Dendritic cell treated with granulocyte-macrophage colony-stimulating factor and Interleukin-4, amounts not matched to agents 40 ng/mL and 50 ng/mL, for 4 days (primary cell): ENCODE measurements around the gene GSTM3.
"Not testable (repeated sequence)": the region's sequence is repeated elsewhere in the genome, so short reads cannot be mapped to it uniquely, and the experiment has no call there.

Experiments used
- H3K27ac Mint-ChIP-seq: one replicate; pipeline ENCODE4 v1.8.0; 2022; ENCODE audit warnings: mild to moderate bottlenecking, mixed read lengths
- H3K27me3 Mint-ChIP-seq: one replicate; pipeline ENCODE4 v1.8.0; 2022; ENCODE audit warnings: mild to moderate bottlenecking, mixed read lengths
- H3K36me3 Mint-ChIP-seq: one replicate; pipeline ENCODE4 v1.8.0; 2022; ENCODE audit warnings: low read depth, mixed read lengths
- H3K4me1 Mint-ChIP-seq: one replicate; pipeline ENCODE4 v1.8.0; 2022; ENCODE audit warnings: low read depth, mixed read lengths
- H3K4me3 Mint-ChIP-seq: one replicate; pipeline ENCODE4 v1.8.0; 2022; ENCODE audit warnings: mild to moderate bottlenecking, moderate library complexity, mixed read lengths
- H3K9me3 Mint-ChIP-seq: one replicate; pipeline ENCODE4 v1.8.0; 2022; ENCODE audit warnings: mixed read lengths
- intact Hi-C: fragments of 100-400 bp; cut with micrococcal nuclease; formaldehyde crosslinking; loops from one replicate; pipeline ENCODE4 v1.15.0; 2022

Gene GSTM3

DNA sequence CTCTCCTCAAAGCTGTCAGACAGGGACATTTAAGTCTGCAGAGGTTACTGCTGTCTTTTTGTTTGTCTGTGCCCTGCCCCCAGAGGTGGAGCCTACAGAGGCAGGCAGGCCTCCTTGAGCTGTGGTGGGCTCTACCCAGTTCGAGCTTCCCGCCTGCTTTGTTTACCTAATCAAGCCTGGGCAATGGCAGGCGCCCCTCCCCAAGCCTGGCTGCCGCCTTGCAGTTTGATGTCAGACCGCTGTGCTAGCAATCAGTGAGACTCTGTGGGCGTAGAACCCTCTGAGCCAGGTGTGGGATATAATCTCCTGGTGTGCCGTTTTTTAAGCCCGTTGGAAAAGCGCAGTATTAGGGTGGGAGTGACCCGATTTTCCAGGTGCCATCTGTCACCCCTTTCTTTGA, 7.5 kb upstream of the GSTM3 start:
- H3K36me3 Mint-ChIP-seq, intact Hi-C loops: not testable (repeated sequence)
- H3K27me3 Mint-ChIP-seq: peaks cover 27% of the 10 kb centered on the region

DNA sequence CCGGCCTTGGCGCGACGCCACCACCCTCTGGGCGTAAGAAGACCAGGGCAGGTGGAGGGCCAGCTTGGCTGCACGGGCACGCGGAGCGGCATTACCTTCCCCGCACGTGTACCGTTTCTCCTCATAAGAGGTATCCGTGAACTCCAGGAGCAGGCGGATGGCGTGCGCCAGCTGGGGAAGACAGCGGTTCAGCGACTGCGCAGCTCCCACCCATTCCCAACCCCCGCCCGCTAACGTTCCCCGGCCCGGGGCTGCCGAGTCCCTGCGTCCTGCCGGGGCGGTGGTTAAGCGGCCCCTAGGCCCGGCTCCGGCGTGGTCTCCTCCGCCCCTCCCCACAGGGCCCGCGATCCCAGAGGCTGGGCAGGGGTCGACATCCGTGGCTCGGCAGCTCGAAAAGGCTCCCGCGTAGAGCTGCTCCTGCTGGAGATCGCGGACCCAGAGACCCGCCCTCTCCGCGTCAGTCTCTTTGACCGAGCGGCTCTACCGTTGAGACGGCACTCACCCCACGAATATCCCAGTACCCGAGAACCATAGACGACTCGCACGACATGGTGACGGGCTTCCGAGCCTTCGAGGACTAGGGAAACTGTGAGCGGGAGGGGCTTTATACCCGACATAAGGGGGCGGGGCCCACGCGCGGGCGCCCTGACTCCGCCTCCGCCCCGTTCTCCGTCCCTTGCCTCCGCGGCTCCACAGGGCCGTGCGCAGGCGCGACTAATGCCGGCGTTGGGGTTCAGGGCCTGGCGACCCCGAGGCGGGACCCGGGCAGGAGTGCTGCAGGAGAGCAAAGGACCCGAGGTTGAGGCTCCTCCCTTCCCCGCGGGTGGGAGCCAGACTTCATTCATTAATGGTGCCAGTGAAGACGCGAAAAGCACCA, 862 bp downstream of the GSTM3 start:
- Mint-ChIP-seq H3K27ac (peak overlapping the region; percentile 47), H3K4me3 (peak overlapping the region; percentile 82), H3K36me3 (no peaks in the 10 kb centered on the region), H3K9me3 (no peaks in the 10 kb centered on the region), H3K27me3 (peaks cover 49% of the 10 kb centered on the region), H3K4me1 (peaks cover 17% of the 10 kb centered on the region)
- intact Hi-C loops: no loop called here

More for the DNA sequence above, 7.5 kb upstream of the GSTM3 start:
- H3K4me3 Mint-ChIP-seq, H3K9me3 Mint-ChIP-seq, H3K27ac Mint-ChIP-seq, H3K4me1 Mint-ChIP-seq: not testable (repeated sequence)

DNA sequence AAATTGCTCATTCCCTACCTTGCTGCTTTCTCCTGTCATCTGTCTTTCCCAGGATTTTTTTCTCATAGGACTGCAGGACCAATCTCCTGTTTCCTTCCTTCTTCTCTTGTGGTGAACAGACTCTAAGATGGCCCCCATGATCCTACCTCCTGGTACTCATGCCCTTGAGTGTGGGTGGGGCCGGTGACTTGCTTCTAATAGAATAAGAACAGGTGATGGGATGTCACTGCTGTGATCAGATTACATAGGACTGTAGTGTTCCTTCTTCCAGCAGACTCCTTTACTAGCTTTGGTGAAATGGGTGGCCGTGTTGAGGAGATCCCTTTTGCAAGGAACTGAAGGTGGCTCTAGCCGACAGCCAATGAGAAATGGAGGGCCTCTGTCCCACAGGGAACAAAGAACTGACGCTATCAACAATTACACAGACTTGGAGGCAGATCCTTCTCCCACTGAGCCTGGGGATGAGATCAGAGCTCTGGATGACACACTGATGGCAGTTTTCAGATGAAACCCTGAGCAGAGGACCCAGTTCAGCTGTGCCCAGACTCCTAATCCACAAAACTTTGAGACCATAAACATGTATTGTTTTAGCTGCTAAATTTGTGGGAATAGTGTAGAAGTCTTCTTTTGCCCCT, 7.5 kb downstream of the GSTM3 start:
- Mint-ChIP-seq H3K4me1 (no peaks in the 10 kb centered on the region), H3K36me3 (no peaks in the 10 kb centered on the region), H3K4me3 (no peak overlapping the region), H3K27me3 (peaks cover 14% of the 10 kb centered on the region), H3K9me3 (no peaks in the 10 kb centered on the region), H3K27ac (no peak overlapping the region)
- intact Hi-C loops: no loop called here

DNA sequence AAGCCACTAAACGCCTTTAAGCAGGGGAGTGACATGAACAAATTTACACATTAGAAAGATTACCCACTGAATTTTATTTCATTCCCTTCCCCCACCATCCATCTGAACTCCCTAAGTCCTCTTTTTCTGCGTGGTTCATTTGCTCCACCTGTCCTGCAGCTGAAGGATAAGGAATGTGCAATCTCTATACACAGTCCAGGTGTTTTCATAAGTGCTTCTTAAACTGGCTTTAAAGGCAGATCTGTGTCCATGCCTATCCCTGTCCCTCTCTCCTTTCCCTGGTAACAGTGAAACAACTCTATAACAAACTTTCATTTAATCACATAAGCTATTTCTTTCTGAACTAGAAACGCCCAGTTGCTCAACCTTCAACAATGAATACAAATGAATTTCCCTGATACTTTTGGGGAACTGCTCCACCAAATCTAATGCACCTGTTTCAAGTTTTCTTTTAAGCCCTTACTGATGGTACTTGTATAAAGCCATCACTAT, 8.4 kb downstream of the GSTM3 start:
- no peak overlapping the region for H3K4me3 Mint-ChIP-seq
- peaks cover 7% of the 10 kb centered on the region for H3K27me3 Mint-ChIP-seq
- H3K4me1 Mint-ChIP-seq: no peaks in the 10 kb centered on the region
- H3K36me3 Mint-ChIP-seq: no peaks in the 10 kb centered on the region
- intact Hi-C loops: no loop called here
- no peak overlapping the region for H3K27ac Mint-ChIP-seq
- no peaks in the 10 kb centered on the region for H3K9me3 Mint-ChIP-seq

DNA sequence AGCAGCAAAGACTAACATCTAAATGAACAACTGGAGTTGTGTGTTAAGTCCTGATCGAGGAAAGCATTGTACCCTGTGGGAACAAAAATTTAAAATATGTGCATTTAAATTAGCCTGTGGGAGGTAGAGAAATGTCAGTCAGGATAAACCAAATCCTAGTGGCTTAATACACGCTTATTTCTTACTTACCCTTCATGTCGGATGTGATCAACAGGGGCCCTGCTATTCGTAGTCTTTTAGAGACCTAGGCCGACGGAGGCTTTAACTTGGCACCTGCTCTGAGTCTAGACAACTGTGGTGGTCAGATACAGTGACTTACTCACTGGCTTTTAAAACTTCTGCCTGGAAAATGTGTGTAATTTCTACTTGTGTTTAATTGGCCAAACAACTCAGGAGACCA, 10.2 kb downstream of the GSTM3 start:
- intact Hi-C loops: no loop called here
- H3K27me3 Mint-ChIP-seq: peaks cover 6% of the 10 kb centered on the region
- no peak overlapping the region for H3K4me3 Mint-ChIP-seq
- H3K27ac Mint-ChIP-seq: no peak overlapping the region
- no peaks in the 10 kb centered on the region for H3K4me1 Mint-ChIP-seq
- no peaks in the 10 kb centered on the region for H3K9me3 Mint-ChIP-seq
- H3K36me3 Mint-ChIP-seq: no peaks in the 10 kb centered on the region

DNA sequence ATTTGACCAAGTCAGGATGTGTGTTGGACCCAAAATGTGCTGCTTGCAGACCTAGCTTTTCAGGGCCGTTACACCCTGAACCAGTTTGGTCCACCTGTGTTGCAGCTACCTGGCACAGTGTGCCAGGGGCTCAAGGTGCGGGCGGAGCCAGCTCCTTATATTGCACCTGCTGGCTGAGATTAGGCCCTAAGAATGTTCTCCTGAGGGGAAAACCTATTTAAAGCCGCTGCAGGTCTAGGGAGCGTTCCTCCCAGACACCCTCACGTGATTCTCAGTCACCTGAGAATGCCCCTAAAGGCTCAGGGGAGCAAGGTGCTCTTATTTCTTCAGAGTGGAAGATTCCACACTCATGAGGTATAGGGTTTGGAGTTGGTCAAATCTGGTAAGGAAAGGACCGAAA, 12.0 kb downstream of the GSTM3 start:
- H3K4me3 Mint-ChIP-seq: no peak overlapping the region
- no peaks in the 10 kb centered on the region for H3K36me3 Mint-ChIP-seq
- H3K27ac Mint-ChIP-seq: no peak overlapping the region
- no peaks in the 10 kb centered on the region for H3K9me3 Mint-ChIP-seq
- H3K4me1 Mint-ChIP-seq: no peaks in the 10 kb centered on the region
- intact Hi-C loops: no loop called here
- peaks cover 6% of the 10 kb centered on the region for H3K27me3 Mint-ChIP-seq

DNA sequence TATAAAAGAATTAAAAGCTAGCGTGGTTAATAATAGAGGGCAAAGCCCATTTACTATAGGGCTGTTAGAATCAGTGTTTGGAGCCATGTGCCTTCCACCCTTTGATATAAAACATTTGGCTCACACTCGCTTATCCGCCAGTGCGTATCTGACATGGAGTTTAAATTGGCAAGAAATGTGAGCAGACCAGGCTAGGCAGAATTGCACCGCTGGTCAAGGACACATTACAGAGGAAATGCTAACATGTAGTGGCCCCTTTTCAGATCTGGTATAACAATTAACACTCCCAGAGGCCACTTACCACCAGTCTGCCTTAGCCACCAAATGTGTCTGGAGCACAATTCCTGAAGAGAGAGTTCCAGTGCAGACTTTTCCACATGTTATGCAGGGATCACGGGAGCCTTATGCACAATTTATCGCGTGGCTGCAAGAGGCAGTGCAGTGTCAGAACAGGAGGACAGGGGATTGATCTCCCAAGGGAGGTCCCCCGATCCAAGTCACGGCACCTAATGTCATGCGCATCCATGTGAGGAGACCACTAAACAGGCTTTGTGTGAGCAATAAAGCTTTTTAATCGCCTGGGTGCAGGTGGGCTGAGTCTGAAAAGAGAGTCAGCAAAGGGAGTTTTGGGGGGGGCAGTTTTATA, 14.0 kb downstream of the GSTM3 start:
- Mint-ChIP-seq H3K4me1 (no peaks in the 10 kb centered on the region), H3K9me3 (no peaks in the 10 kb centered on the region), H3K36me3 (no peaks in the 10 kb centered on the region), H3K27ac (no peak overlapping the region), H3K4me3 (no peak overlapping the region), H3K27me3 (peaks cover 6% of the 10 kb centered on the region)
- intact Hi-C loops: no loop called here

DNA sequence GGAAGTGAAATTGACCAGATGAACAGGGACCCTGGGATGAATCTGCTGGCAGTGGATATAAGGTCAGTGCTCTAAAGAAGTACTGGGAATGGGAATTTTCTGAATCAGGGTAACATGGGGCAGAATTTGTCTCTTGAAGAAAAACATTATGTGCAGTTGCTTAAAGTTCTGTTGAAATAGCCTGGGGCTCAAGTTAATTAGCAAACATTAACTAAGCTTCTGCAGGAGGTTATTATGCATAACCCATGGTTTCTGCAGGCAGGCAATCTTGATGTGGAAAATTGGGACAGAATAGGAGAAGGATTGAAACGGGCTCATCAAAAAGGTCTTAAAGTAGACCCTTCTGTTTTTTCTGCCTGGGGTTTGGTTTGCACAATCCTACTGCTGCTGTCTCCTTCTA, 14.8 kb downstream of the GSTM3 start:
- H3K36me3 Mint-ChIP-seq: no peaks in the 10 kb centered on the region
- H3K27me3 Mint-ChIP-seq: peaks cover 6% of the 10 kb centered on the region
- no peak overlapping the region for H3K27ac Mint-ChIP-seq
- H3K9me3 Mint-ChIP-seq: no peaks in the 10 kb centered on the region
- peaks cover 3% of the 10 kb centered on the region for H3K4me1 Mint-ChIP-seq
- no peak overlapping the region for H3K4me3 Mint-ChIP-seq
- intact Hi-C loops: no loop called here

DNA sequence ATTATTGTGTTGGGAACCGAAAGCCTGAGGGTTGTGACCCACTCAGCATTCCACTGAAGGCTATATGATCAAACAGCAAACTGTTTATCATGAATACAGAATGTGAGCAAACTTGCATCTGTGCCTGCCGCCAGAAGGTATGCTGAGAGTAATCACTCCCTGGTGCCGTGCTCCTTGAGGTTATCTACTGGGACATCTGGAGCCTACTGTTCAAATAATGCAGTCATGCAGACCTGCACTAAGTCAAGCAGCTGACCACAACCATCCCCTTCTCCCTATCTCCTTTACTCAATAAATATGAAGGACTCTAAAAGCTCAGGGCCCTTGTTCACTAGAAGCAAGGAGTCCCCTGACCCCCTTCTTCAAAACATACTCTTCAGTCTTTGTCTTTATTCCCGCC, 15.3 kb downstream of the GSTM3 start:
- Mint-ChIP-seq H3K27me3 (peaks cover 6% of the 10 kb centered on the region), H3K4me3 (no peak overlapping the region), H3K27ac (no peak overlapping the region), H3K9me3 (no peaks in the 10 kb centered on the region), H3K4me1 (peaks cover 6% of the 10 kb centered on the region), H3K36me3 (no peaks in the 10 kb centered on the region)
- intact Hi-C loops: no loop called here

DNA sequence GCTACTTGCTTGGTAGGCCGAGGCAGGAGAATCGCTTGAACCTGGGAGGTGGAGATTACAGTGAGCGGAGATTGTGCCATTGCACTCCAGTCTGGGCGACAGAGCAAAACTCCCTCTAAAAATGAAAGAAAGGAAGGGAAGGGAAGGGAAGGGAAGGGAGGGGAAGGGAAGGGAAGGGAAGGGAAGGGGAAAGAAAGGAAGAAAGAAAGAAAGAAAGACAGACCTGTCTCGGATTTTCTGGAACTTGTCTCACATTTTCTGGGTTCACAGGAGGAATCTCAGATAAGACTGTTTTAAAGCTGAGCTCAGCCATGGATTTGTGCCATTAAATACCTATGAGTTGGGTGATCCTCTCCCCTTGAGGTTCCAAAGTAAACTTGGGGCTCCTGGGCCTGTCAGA, 15.9 kb downstream of the GSTM3 start:
- Mint-ChIP-seq H3K4me1 (peaks cover 6% of the 10 kb centered on the region), H3K9me3 (no peaks in the 10 kb centered on the region), H3K27ac (no peak overlapping the region), H3K27me3 (peaks cover 6% of the 10 kb centered on the region), H3K4me3 (no peak overlapping the region), H3K36me3 (no peaks in the 10 kb centered on the region)
- intact Hi-C loops: no loop called here

DNA sequence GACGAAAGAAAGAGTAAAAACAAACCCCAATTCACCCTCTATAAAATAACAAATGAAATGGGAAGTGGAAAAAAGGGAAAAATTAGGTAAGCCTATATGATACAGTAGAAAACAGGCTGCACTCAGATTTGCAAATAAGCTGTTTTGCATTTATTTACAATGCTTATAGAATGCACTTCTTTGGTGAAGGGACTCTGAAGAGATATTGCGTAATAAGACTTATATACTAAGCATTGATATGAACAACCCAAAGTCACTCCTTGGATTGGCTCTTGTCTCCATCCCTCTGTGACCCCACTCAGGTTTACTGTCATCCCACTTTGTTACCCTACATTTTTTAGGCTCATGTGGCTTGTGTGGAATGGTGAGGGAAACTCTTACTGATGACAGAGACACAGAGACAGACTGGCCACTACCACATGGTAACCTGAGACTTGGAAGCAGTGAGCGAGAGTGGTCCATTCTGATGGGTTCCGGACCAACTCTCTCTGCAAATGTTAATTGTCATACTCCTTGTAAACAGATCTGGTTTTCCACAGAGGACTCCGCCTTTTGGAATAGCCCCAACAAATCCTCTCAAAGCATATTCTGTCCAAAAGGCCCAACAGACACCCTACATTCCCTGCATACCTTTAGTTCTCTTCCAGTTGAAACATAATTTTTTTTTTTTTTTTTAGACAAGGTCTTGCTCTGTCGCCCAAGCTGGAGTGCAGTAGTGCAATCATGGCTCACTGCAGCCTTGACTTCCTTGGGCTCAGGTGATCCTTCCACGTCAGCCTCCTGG, 17.7 kb downstream of the GSTM3 start:
- Mint-ChIP-seq H3K9me3 (no peaks in the 10 kb centered on the region), H3K4me3 (no peak overlapping the region), H3K36me3 (no peaks in the 10 kb centered on the region), H3K27me3 (peaks cover 4% of the 10 kb centered on the region), H3K4me1 (peaks cover 13% of the 10 kb centered on the region), H3K27ac (no peak overlapping the region)
- intact Hi-C loops: no loop called here

DNA sequence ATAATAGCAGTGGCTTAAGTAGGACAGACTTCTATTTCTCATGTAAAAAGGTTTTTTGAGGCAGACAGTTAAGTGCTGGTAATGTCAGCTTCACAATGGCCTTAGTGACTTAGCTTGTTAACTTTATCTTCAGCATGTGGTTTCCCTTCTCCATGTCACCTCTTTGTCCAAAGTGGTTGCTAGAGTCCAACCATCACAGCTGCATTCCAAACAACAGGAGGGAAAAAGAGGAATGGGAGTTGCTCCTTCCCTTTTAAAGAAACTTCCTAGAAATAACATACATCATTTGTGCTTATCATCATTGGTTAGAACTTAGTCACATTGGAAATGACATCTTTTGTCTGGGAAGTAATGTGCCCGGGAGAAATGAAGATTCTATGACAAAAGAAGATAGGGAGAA, 18.9 kb downstream of the GSTM3 start:
- no peak overlapping the region for H3K4me3 Mint-ChIP-seq
- intact Hi-C loops: no loop called here

DNA sequence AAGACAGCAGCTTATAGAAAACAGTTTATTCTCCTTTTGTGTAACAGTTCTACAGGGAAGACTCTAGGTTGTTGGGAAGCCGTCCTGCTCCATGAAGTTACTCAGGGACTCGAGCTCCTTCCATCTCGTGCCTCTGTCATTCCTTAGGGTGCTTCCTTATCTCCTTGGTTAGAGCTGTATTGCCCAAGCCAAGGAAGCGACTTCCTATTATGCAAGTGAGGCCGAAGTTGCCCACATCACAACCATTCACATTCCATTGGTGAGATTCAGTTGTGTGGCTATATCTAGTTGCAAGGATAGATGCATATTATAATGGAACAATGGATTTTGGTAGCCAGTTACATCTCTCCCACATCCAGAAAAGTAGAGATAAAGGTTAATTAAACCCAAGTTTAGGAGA, 19.8 kb downstream of the GSTM3 start:
- Mint-ChIP-seq H3K27ac (no peak overlapping the region), H3K4me3 (no peak overlapping the region), H3K4me1 (peaks cover 13% of the 10 kb centered on the region), H3K27me3 (no peaks in the 10 kb centered on the region), H3K9me3 (no peaks in the 10 kb centered on the region), H3K36me3 (no peaks in the 10 kb centered on the region)
- intact Hi-C loops: no loop called here

More for the DNA sequence above, 18.9 kb downstream of the GSTM3 start:
- H3K4me1 Mint-ChIP-seq: peaks cover 13% of the 10 kb centered on the region
- no peaks in the 10 kb centered on the region for H3K36me3 Mint-ChIP-seq
- H3K27ac Mint-ChIP-seq: no peak overlapping the region
- no peaks in the 10 kb centered on the region for H3K9me3 Mint-ChIP-seq
- peaks cover under 1% of the 10 kb centered on the region for H3K27me3 Mint-ChIP-seq
